RCC 7860 (cell line): ENCODE data around the gene RIMS4.

Experiments
- DNase-seq: peaks from one replicate; pipeline ENCODE4 v3.0.0-alpha.2; 2015; ENCODE audit warnings: low spot score
- FAIRE-seq: peaks from 2 replicates; lab custom pipeline; 2012; peaks lifted over from hg19 to GRCh38; lab: Jason Lieb, UNC

The RIMS4 gene

DNA sequence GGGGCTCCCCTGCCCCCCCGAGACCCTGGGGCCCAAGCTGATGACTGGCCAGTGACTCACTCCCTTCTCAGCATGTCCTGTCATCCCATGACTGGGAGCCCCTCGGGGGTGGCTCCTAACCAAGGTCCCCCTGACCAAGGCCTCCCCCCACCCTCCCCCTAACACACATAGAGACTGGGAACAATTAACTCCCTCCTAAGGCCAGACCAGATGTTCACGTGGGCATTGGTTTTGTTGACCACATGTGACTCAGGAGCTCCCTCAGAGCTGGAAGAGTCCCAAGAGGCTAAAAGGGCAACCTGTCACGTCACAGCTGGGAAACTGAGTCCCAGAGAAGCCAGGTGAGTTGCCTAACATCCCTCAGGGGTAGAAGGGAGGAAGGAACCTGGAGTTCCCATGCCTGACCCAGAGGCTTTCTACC is 105.8 kb downstream of the RIMS4 start:
- peak; percentile 29 for FAIRE-seq
- peak; percentile 61 for DNase-seq

DNA sequence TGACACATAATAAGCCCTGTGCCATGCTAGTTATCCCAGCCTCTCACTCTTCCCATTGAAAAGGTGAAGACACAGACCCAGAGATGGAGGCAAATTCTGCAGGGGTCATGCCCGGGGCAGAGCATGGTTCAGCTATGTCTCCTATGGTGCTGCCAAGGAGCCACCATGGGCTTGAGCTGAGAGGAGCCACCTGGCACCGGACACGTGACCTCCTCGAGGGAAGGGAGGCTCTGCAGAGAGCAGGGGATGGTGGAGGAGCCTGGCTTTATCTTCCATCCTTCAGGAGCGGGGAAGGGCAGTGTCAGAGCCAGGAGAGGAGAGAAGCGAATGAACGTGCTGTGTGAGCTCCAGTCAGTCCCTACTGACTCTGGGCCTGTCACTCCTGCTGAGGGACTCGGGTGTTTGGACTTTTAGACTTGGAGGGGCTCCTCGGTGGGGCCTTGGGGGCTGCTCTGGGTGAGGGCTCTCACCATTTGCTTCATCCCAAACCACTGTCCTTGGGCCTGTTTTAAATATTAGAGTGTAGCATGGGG is 106.3 kb downstream of the RIMS4 start:
- no peak for FAIRE-seq
- no peak for DNase-seq

DNA sequence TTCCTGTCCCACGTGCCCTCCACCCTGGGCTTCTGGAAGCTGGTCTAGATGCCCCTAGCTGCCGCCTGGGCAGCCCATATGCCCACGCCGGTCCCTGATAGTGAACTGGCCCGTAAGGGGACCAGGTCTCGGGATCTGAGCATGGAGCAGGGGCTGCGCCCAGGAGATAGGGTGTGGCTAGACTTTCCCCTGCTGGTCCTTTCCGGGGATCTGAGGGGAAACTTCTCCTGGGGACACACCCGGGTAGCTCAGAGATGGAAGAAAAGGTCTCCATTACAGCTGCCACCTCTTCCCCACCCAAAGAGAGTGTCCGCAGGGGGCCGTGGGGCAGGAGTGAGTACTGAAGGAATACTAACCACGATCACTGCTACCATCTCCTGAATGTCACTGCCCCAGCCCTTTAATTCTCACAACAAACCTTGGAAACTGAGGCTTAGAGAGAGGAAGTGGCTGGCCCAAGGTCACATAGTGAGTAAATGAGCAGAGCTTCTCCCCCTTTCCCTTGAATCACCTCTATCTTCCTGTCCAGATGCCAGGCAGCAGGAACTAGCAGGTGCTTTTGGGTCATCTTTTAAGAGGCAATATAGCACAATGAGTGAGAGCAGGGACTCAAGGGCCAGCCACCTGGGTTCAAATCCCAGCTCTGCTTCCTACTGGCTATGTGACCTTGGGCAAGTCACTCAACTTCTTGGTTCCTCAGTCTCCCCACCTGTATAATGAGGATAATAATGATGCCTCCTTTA is 107.0 kb downstream of the RIMS4 start:
- DNase-seq (no peak), FAIRE-seq (no peak)

DNA sequence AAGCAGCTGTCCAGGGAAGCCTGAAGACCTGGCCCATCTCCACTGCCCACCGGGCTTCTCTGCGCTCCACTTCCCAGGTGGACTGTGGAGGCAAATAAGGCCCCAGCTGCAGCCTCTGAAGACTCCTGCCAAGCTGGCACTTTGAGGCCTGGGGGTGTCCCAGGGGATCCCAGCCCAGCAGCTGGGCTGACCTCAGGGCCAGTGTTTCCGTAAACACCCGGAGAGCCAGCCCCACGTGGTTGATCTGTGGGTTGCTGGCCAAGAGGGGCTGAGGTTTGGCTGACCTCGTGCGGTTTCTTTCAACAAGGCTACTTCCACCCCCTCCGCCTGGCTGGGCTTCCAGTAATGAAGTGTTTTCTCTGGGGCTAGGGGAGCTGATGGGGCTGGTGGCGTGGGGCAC is 107.6 kb downstream of the RIMS4 start:
- DNase-seq (peak; percentile 67), FAIRE-seq (peak; percentile 82)

DNA sequence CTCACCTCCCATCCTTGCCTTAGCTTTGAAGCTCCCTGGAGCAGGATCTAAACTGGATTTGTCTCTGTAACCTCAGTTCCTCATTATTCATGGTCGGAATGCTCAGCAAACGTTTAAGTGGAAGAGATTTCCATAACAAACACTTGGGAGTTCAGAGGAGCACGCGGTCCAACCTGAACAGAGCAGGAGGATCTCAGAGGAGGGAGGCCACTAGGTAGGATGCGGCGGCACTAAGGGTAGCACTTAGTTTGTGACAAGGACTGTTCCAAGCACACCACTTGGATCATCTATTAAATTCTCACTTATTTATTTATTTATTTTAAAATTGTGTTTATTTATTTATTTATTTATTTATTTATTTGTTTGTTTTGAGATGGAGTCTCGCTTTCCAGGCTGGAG is 108.5 kb downstream of the RIMS4 start:
- no peak for DNase-seq
- no peak for FAIRE-seq
